Measurements from ENCODE around the gene TBC1D32. TPM values are rescaled to one million over a fixed set of nuclear protein-coding genes. Genes with fewer than 3 reads are reported as not detected.
"Not testable (repeated sequence)": the region's sequence is repeated elsewhere in the genome, so short reads cannot be mapped to it uniquely, and the experiment has no call there.

Gene TBC1D32
- 1 to 10 TPM; 2.5 to 4.3 (median 3.8) TPM for total RNA-seq
- polyA plus RNA-seq: 0.79 TPM
- long read RNA-seq, donor 1, partial matches to known transcripts: 1 of 4 reads
- long read RNA-seq, donor 1, other reads (novel, unspliced or antisense): 2 of 4 reads
- long read RNA-seq, donor 2, full-length matches to known transcripts: 1 of 1 reads
- long read RNA-seq, donor 2, partial matches to known transcripts: 0 of 1 reads
- long read RNA-seq, donor 2, other reads (novel, unspliced or antisense): 0 of 1 reads
- long read RNA-seq, donor 3, full-length matches to known transcripts: 1 of 5 reads
- long read RNA-seq, donor 3, partial matches to known transcripts: 3 of 5 reads
- long read RNA-seq, donor 3, other reads (novel, unspliced or antisense): 1 of 5 reads
- long read RNA-seq, donor 4, partial matches to known transcripts: 2 of 3 reads
- long read RNA-seq, donor 4, other reads (novel, unspliced or antisense): 1 of 3 reads

- Histone ChIP-seq H3K4me1 (ENCODE audit: control insufficient read depth, insufficient read depth, low read length) (no peaks in the 10 kb centered on the region), H3K4me3 (ENCODE audit: low read length) (peak within 1 kb of the TSS; percentile 55), H3K27ac (ENCODE audit: low read length) (peak within 1 kb of the TSS; percentile 96), H3K9me3 (ENCODE audit: control insufficient read depth, low read length) (no peaks in the 10 kb centered on the region), H3K27me3 (ENCODE audit: control insufficient read depth, insufficient read depth) (no peaks in the 10 kb centered on the region)
- peak; percentile 100 for ATAC-seq
- intact Hi-C loops (cut with DNase I): no loop called here
- peak; percentile 94 to 98 (median 97) for DNase-seq
- under 1% methylated on average over 52 of the region's 52 CpGs for WGBS
These were observed at the start of gene TBC1D32 for GRCh38 chr6:121334299-121335086. TBC1D32 (minus strand) TSS chr6:121334480; CDS start chr6:121334430, 50 bp downstream.

- WGBS: 46% methylated on average over 2 of the region's 2 CpGs
- Histone ChIP-seq H3K27ac (ENCODE audit: low read length) (no peak overlapping the region), H3K4me1 (ENCODE audit: control insufficient read depth, insufficient read depth, low read length) (no peaks in the 10 kb centered on the region), H3K4me3 (ENCODE audit: low read length) (no peak overlapping the region), H3K27me3 (ENCODE audit: control insufficient read depth, insufficient read depth) (no peaks in the 10 kb centered on the region), H3K9me3 (ENCODE audit: control insufficient read depth, low read length) (no peaks in the 10 kb centered on the region)
- intact Hi-C loops (cut with DNase I): no loop called here
- DNase-seq: no peak
- ATAC-seq: no peak
These were observed 49.2 kb upstream of the TBC1D32 start for GRCh38 chr6:121383478-121383877.

DNA sequence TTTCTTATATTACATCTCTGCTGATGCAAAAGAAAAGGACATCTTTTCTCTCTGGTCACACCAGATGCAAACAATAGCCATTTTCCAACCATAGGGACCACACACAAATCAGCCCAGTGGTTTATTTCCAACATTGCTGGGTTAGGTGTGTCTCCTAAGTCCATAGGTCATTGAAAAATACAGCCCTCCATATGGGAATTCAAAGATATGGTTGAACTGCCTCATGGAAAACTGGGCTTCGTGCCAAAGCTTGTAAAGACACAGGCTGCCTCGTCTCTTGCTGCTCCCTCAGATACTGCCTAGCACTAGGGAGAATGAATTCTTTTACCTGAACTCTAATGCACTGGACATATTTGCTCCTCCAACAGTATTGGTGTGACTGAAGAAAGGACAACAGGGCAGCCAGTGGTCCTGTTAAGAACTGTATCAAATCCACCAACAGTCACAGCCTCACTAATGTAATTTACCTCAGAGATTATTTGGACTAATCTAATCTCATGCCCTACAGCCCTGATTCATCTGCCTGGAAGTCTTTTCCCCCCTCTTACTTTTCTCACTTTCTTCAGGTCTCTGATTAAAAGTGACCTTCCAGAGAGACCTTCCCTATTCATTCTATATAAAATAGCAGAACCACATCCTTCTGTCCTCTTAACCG, 48.3 kb upstream of the TBC1D32 start:
- ATAC-seq: no peak
- H3K27ac ChIP-seq (ENCODE audit: low read length): no peak overlapping the region
- no peaks in the 10 kb centered on the region for H3K27me3 ChIP-seq (ENCODE audit: control insufficient read depth, insufficient read depth)
- intact Hi-C loops (cut with DNase I): no loop called here
- no peak overlapping the region for H3K4me3 ChIP-seq (ENCODE audit: low read length)
- no peak for DNase-seq
- H3K9me3 ChIP-seq (ENCODE audit: control insufficient read depth, low read length): no peaks in the 10 kb centered on the region
- H3K4me1 ChIP-seq (ENCODE audit: control insufficient read depth, insufficient read depth, low read length): no peaks in the 10 kb centered on the region
- 43% methylated on average over 3 of the region's 3 CpGs for WGBS

DNA sequence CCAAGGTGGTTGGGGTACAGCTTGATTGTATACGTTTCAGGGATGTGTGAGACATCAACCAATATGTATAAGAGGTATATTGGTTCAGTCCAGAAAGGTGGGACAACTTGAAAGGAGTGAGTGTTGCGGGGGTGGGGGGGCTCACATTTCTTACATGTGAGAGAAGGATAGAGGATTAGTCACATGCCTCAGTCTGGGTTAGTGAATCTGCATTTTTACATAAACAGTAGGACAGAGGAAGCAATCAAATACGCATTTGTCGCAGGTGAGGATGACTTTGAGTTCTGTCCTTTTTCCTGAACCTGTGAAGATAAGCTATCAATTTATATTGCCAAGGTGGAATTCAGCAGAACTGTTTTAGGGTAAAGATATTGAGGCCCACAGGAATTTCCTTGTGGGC, 42.1 kb upstream of the TBC1D32 start:
- no peaks in the 10 kb centered on the region for H3K9me3 ChIP-seq (ENCODE audit: control insufficient read depth, low read length)
- no peaks in the 10 kb centered on the region for H3K4me1 ChIP-seq (ENCODE audit: control insufficient read depth, insufficient read depth, low read length)
- WGBS: 83% methylated on average over 4 of the region's 4 CpGs
- no peaks in the 10 kb centered on the region for H3K27me3 ChIP-seq (ENCODE audit: control insufficient read depth, insufficient read depth)
- H3K4me3 ChIP-seq (ENCODE audit: low read length): no peak overlapping the region
- ATAC-seq (no peak), DNase-seq (no peak)
- intact Hi-C loops (cut with DNase I): no loop called here
- no peak overlapping the region for H3K27ac ChIP-seq (ENCODE audit: low read length)

DNA sequence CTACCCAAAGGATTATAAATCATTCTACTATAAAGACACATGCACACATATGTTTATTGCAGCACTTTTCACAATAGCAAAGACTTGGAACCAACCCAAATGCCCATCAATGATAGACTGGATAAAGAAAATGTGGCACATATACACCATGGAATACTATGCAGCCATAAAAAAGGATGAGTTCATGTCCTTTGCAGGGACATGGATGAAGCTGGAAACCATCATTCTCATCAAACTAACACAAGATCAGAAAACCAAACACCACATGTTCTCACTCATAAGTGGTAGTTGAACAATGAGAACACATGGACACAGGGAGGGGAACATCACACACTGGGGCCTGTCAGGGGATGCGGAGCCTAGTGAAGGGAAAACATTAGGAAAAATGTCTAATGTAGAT, 39.9 kb upstream of the TBC1D32 start:
- H3K27ac ChIP-seq (ENCODE audit: low read length); H3K9me3 ChIP-seq (ENCODE audit: control insufficient read depth, low read length); H3K4me1 ChIP-seq (ENCODE audit: control insufficient read depth, insufficient read depth, low read length); intact Hi-C loops (cut with DNase I); H3K4me3 ChIP-seq (ENCODE audit: low read length); DNase-seq; H3K27me3 ChIP-seq (ENCODE audit: control insufficient read depth, insufficient read depth); ATAC-seq: not testable (repeated sequence)
- 96% methylated on average over 1 of the region's 1 CpG for WGBS

- Histone ChIP-seq H3K27me3 (ENCODE audit: control insufficient read depth, insufficient read depth) (no peaks in the 10 kb centered on the region), H3K4me1 (ENCODE audit: control insufficient read depth, insufficient read depth, low read length) (no peaks in the 10 kb centered on the region), H3K9me3 (ENCODE audit: control insufficient read depth, low read length) (no peaks in the 10 kb centered on the region), H3K27ac (ENCODE audit: low read length) (no peak overlapping the region), H3K4me3 (ENCODE audit: low read length) (no peak overlapping the region)
- intact Hi-C loops (cut with DNase I): no loop called here
- ATAC-seq (no peak), DNase-seq (no peak)
- 85% methylated on average over 8 of the region's 8 CpGs for WGBS
These were observed 31.5 kb upstream of the TBC1D32 start for GRCh38 chr6:121365536-121366521.

GRCh38 chr6:121356575-121356974, 22.3 kb upstream of the TBC1D32 start:
- 82% methylated on average over 1 of the region's 1 CpG for WGBS
- no peaks in the 10 kb centered on the region for H3K27me3 ChIP-seq (ENCODE audit: control insufficient read depth, insufficient read depth)
- ATAC-seq: no peak
- intact Hi-C loops (cut with DNase I): no loop called here
- DNase-seq: no peak
- no peaks in the 10 kb centered on the region for H3K4me1 ChIP-seq (ENCODE audit: control insufficient read depth, insufficient read depth, low read length)
- H3K4me3 ChIP-seq (ENCODE audit: low read length): no peak overlapping the region
- H3K9me3 ChIP-seq (ENCODE audit: control insufficient read depth, low read length): no peaks in the 10 kb centered on the region
- H3K27ac ChIP-seq (ENCODE audit: low read length): no peak overlapping the region

DNA sequence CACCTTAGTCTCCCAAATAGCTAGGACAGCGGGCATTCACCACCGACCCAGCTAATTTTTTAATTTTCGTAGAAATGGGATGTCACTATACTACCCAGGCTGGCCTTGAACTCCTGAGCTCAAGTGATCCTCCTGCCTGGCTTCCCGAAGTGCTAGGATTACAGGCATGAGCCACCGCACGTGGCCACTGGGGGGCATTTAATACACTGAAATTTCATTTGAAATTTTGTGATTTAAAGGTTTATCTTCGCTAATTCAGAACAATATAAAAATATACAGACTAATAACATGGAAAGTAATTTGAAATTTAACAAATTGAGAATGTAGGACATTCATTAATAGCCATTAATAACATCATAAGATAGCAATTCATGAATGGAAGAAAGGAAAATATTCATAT, 20.5 kb upstream of the TBC1D32 start:
- 73% methylated on average over 7 of the region's 7 CpGs for WGBS
- intact Hi-C loops (cut with DNase I): no loop called here
- no peaks in the 10 kb centered on the region for H3K9me3 ChIP-seq (ENCODE audit: control insufficient read depth, low read length)
- no peak for ATAC-seq
- H3K27ac ChIP-seq (ENCODE audit: low read length): no peak overlapping the region
- no peak overlapping the region for H3K4me3 ChIP-seq (ENCODE audit: low read length)
- no peaks in the 10 kb centered on the region for H3K27me3 ChIP-seq (ENCODE audit: control insufficient read depth, insufficient read depth)
- no peaks in the 10 kb centered on the region for H3K4me1 ChIP-seq (ENCODE audit: control insufficient read depth, insufficient read depth, low read length)
- DNase-seq: peak in 1 of 3 donors; percentile 22

- 59% methylated on average over 1 of the region's 1 CpG for whole genome bisulfite sequencing
- no peaks in the 10 kb centered on the region for H3K4me1 ChIP-seq (ENCODE audit: control insufficient read depth, insufficient read depth, low read length)
- no peak for ATAC-seq
- H3K27me3 ChIP-seq (ENCODE audit: control insufficient read depth, insufficient read depth): no peaks in the 10 kb centered on the region
- H3K27ac ChIP-seq (ENCODE audit: low read length): no peak overlapping the region
- no peak overlapping the region for H3K4me3 ChIP-seq (ENCODE audit: low read length)
- no peak for DNase-seq
- intact Hi-C loops (cut with DNase I): no loop called here
- no peaks in the 10 kb centered on the region for H3K9me3 ChIP-seq (ENCODE audit: control insufficient read depth, low read length)
These were observed 18.7 kb upstream of the TBC1D32 start for GRCh38 chr6:121352941-121353340.

- Histone ChIP-seq H3K27ac (ENCODE audit: low read length) (no peak overlapping the region), H3K27me3 (ENCODE audit: control insufficient read depth, insufficient read depth) (no peaks in the 10 kb centered on the region), H3K4me1 (ENCODE audit: control insufficient read depth, insufficient read depth, low read length) (no peaks in the 10 kb centered on the region), H3K9me3 (ENCODE audit: control insufficient read depth, low read length) (no peaks in the 10 kb centered on the region), H3K4me3 (ENCODE audit: low read length) (no peak overlapping the region)
- WGBS: 40% methylated on average over 1 of the region's 1 CpG
- no peak for ATAC-seq
- intact Hi-C loops (cut with DNase I): no loop called here
- no peak for DNase-seq
These were observed 17.6 kb upstream of the TBC1D32 start for GRCh38 chr6:121351916-121352315.

Data from right cardiac atrium (tissue), 5 donors.